Stimulated activated CD8-positive, alpha-beta memory T cell treated with anti-CD3 and anti-CD28 coated beads, Interleukin-7, amount 100 ng/mL, for 1 hour (primary cell): ENCODE results near the gene ATG101.
"Not testable (repeated sequence)": the region's sequence is repeated elsewhere in the genome, so short reads cannot be mapped to it uniquely, and the experiment has no call there.

Experiments
- DNase-seq, 2 donors: peaks; one replicate each; pipeline ENCODE4 v3.0.0-alpha.2; 2020; ENCODE audit warnings: low read depth in 2 of 2

The ATG101 gene

DNA sequence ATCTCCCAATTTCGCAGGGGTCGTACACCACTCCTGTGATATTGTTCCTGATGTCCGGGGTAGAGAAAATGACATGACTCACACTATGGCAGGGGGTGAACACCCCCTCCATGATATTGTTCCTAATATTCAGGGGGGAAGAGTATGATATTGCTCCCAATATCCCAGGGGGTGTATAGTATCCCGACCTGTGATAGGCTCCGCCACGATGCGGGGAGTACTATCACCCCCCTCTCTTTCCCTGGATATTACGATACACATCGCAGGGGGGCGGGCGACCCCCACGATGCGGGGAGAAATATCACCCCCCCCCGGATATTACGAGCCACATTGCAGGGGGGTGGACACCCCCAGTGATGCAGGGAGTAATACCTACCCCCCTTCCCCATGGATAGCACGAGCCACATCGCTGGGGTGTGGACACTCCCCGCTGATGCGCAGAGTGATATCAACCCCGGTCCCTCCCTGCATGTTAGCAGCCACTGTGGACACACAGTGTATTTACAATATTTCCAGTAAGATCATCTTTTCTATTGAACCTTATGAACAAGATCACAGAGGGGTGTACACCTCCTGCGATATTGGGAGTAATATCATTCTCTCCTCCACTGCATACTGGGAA lies 27.4 kb downstream of the ATG101 start:
- no peak for DNase-seq

DNA sequence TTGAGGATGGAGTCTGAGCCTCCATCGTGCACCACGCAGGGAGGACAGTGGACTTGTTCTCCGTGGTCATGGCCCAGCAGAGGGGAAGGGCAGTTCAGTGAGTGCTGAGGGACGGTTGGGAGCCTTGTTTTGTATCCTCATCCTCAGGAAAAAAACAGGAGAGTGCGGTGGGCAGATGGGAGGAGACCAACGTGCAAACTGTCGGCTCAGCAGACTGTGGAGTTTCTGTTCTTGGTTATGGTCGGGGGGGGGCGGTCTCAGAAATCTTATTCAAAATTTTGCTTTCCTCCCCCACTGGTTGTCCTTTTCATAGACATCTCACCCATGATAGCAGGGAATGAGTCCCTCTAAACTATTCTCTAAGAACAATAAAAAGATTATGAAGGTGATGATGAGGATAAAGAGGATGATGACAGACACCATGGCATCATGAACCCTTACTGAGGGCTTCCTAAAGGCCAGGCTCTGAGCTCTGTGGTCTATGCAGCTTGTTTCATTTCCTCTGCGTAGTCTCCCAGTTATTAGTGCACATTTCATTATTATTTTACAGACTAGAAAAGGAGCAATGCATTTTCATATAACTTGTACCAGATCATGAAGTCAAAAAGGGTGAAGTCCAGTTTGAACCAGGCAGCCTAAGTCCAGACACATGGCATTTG lies 34.8 kb downstream of the ATG101 start:
- not testable (repeated sequence) for DNase-seq

DNA sequence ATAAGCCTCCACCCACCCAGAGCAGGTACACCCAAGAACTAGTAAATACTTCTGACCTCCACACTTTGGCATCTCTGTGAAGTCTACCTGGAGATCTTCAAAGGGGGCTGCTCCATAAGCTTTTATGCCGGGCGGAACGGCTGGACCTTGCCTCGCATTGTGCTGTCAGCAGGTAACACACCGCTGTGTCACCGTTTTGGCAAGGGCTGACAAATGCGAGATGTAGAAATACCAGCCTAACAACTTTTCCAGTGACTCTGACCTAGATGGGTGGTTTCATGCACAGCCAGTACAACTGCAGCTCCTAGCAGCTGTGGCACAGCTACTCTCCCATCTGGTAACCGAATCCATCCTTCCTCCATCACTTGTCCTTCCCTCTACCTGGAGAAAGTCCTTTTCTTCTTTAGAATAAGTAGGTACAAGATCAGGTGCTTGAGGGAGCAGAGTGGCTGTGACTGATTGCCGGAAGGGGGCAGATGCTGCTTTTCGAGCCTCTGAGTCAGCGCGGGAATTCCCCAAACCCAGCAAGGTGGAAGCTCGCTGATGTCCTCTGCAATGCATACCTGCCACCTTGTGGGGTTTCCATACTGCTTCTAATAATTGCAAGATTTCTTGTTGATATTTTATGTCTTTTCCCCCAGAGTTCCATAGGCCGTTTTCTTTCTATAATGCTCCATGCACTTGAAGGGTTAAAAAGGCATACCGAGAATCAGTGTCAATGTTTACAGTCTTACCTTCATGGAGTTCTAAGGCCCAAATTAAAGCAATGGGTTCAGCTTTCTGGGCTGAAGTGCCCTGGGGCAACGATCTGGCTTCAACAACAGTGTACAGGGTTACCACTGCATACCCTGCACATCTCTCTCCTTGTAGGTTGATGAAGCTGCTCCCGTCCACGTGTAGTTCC lies 46.7 kb downstream of the ATG101 start:
- peak in 1 of 2 donors; percentile 34 for DNase-seq

DNA sequence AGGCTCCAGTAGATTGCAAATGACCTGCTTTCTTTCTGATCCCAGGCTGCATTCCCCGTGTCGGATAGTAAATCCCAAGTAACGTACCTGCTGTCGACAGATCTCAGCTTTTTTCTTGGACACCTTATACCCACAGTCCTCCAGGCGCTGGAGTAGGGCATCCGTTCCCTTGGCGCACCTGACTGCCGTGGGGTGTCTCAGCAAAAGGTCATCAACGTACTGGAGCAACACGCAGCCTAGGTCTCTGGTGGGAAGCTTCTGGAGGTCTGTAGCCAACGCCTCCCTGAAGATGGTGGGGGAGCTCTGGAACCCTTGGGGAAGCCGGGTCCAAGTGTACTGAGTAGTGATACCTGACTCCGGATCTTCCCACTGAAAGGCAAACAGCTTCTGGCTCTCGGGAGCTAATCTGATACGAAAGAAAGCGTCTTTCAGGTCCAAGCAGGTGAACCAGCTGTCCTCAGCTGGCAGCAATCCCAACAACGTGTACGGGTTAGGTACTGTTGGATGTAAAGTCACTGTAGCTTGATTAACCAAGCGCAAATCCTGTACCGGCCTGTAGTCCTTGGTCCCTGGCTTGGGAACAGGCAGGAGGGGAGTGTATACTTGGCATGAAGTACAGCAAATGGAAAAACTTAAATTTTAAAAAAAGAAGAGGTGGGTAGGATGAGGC lies 48.2 kb downstream of the ATG101 start:
- DNase-seq: not testable (repeated sequence)

DNA sequence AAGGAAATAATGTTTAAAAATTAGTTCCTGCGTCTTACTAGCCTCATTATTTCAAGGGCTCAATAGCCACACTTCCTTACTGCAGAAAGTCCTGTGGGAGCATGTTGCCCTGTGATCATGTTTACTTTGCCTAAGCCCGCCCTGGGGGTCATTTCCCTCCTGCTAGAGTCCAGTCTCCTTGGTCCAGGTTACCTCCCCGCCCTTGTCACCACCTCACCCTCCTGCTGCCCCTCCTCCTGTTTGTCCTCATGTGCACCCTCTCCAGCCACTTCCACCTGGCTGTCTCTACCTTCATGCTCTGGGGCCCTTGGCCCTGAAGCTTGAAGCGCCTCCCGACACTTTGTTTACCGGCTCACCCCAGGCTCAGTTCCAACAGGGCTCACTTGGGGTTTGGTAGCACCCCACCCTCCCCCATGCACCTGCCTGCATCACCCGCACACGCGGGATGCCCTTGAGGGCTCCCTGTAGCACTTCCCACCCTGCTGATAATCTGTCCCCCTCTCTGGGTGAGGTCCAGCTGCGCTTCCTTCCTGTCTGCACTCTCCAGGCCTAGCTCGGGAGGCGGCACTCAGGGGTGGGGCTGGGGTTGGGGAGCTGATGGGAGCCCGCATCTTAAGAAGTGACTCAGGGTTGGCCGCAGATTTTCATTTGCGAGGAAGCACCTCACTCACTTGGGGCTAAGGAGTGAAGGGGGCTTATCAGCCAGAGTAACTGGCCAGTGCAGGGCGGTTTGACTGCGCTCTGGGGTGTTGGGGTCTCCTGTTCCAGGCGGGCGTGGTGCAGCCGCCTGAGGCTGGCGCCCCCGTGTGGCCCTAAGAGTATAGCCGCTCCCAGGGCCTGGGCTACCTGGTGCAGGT lies 49.8 kb downstream of the ATG101 start:
- no peak for DNase-seq

DNA sequence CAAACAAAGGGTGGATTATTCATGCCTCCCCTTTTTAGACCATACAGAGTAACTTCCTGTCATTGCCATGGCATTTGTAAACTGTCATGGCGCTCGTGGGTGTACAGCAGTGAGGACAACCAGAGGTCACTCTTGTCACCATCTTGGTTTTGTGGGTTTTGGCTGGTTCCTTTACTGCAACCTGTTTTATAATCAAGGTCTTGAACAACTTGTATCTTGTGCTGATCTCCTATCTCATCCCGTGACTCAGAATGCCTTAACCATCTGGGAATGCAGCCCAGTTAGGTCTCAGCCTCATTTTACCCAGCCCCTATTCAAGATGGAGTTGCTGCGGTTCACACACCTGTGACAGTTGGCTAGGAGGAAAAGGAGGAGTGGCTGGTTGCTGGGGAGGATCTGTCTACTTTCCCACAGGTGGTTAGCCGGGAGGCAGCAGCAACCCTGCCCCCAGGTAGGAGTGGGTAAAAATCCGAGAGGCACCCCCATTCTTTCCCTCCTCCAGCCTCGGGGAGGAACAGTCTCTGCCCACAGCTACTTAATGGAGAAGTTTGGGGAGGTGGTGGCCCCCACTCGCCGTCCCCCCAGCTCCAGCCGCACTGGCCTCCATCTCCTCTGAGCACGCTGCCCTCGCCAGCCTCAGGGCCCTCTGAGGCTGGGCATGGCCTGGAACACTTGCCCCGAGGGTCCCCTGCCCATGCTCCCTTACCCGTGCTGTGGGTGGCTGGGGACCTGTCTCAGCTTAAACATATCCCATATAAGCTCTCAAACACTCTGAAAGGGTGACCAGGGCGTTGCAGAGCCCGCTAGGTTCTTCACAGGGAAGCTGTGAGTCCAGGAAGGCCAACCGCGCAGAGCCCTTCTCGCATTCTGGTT lies 51.4 kb downstream of the ATG101 start:
- DNase-seq: no peak

DNA sequence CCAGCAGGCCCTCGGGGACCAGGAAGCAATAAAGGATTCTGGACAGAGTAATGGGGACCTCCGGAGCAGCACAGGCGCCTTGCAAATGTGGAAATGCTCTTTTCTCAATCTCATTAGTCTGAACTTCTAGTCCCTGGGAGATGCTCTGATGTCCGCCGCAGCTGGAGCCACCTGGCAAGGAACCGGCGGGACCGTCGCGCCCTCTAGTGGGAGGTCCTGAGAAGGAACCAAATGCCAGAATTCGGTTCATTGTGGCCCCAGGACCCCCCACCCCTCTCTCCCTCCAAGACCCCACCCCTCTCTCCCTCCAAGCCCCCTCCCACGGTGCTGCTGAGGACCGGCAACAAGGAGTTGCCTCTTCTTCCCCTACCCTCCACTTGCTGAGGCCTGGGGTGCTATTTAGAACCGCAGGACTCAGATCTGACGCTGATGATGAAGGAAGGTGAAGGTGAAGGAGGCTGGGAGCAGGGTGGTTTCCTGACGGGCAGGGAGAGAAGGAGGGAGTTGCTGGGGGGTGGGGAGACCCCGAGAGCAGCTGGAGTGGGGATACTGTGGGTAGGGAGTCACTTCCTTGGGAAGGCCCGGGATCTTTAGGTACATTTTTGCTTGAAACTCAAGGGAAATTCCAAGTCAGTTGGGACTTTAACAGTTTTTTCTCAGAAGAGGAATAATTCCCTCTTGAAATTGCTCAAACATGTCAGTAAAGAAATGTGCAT lies 52.2 kb downstream of the ATG101 start:
- peak in 1 of 2 donors; percentile 38 for DNase-seq

DNA sequence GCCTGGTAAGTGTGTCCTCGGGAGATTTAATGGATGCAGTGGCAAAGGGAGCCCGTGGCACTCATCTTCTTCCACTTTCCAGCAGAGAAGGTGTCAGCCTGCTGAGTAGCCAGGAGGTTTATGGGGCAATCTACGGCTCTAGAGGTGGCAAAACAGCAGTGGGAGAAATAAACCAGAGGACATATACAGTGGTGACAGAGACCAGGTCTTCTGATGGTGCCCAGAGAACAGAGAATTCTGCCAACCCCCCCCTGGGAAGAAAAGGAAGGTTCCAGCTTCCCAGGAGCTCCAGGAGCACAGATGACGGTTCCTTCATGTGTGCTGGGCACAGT lies 52.7 kb downstream of the ATG101 start:
- DNase-seq: no peak

DNA sequence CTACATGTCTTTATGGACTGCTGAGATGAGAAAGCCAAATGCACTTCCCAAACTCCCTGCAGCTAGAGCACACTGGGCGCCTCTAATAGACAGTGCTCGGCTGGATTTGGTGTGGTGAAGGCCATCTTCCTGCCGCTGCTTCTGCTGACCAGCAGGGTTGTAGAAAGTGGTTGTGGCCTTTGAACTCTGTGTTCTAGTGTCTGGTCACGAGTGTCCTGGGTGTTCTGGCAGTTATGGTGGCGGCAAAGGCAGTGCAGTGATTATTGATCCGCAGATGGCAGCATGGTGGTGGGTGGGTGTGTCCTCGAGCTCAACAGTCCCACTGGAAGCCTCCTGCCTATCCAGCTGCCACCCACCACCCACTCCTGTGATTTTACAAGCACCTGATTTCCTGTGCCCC lies 53.1 kb downstream of the ATG101 start:
- DNase-seq: no peak

DNA sequence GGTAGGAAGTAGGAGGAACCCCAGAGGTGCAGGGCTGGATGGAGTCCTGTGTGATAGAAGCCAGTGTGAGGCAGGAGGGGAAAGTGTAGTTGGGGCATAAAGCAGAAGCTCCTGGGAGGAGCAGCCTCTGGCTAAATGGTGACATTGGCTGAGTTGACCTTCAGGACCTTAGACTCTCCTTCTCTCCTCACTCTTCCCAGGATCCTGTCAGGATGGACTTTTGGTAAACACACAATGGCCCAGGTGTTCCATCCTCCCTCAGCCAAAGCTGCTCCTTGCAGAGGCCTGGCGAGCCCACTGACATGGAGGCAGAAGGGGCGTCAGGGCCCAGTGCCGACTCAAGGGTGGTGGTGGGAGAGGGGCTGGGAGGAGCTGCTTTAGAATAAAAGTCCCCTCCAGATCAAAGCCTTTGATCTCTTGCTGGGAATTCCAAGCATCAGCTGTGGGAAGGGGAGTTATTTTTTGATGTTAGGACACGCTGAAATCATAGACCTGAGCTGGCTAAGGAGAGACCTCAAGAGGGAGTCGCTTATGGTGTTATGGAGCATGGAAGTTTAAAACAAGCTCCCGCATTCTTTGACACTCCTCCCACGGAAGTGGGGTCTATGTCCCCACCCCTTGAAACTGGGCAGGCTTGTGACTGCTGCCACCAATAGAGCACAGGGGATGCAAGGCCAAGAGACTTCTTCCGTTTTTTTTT lies 53.9 kb downstream of the ATG101 start:
- DNase-seq: no peak

DNA sequence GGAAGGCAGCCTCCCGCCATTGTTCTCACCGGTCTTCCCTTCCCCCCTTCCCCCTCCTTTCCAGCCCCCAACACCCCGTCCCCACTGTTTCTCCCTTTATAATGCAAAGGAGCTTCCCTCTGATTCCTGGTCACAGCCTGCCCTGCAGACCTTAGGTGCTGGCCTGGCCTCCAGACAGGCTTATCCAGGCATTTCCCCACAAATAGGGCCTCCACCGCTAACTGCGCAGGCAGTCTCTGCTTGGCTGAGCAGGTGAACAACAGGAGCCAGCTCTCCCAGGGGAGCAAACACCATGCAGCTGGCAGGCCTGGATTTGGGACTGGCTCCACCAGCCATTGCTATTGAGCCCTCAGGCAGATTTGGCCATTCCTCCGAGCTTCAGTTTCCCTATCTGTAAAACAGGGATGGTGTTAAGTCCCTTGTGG lies 55.7 kb downstream of the ATG101 start:
- DNase-seq: no peak

DNA sequence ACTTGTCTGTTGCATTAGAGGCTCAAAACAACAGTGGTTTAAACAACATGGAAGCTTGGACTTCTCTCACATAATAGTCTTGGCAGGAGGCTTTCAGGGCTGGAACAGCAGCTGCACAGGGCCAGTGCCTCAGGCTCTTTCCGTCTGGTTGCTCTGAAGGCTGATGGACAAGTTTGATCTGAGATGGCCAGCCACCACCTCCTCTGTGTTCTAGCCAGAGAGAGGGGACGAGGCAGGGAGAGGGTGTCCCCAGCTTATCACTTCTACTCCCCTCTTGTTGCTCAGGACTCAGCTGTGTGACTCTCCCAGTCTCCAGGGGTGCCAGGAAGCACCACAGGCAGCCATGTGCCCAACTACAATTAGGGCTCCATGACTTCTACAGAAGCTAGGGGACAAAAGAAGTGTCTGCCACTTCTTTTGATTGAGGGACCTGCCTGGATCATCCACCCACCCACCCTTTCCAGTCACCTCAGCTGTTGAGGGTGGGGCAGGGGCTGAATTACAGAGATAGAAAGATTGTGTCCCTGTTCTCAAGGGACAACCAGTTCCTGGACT lies 56.3 kb downstream of the ATG101 start:
- DNase-seq: no peak
